Duodenal mucosa (tissue), 2 donors: ENCODE measurements around the gene ATRN.
"Not testable (repeated sequence)": the region's sequence is repeated elsewhere in the genome, so short reads cannot be mapped to it uniquely, and the experiment has no call there.

Experiments used
- H3K27ac ChIP-seq: one replicate; pipeline ENCODE4 v1.7.0; 2013; ENCODE audit warnings: low read depth, low read length
- H3K27me3 ChIP-seq, 2 donors: one replicate each; pipeline ENCODE4 v1.7.0; 2013; ENCODE audit warnings: low read length in 2 of 2, control low read depth in 1 of 2; ENCODE audit not compliant: insufficient read depth in 2 of 2, control insufficient read depth in 1 of 2
- H3K36me3 ChIP-seq, 2 donors: one replicate each; pipeline ENCODE4 v1.7.0; 2013; ENCODE audit warnings: low read length in 2 of 2, control low read depth in 1 of 2; ENCODE audit not compliant: insufficient read depth in 2 of 2, control insufficient read depth in 1 of 2
- H3K4me1 ChIP-seq, 2 donors: one replicate each; pipeline ENCODE4 v1.7.0; 2013; ENCODE audit warnings: low read length in 2 of 2, control low read depth in 1 of 2; ENCODE audit not compliant: insufficient read depth in 2 of 2, control insufficient read depth in 1 of 2
- H3K4me3 ChIP-seq, 2 donors: one replicate each; pipeline ENCODE4 v1.7.0; 2013; ENCODE audit warnings: low read length in 2 of 2, low read depth in 1 of 2
- H3K9ac ChIP-seq, 2 donors: one replicate each; pipeline ENCODE4 v1.7.0; 2013; ENCODE audit warnings: low read length in 2 of 2, low read depth in 1 of 2
- H3K9me3 ChIP-seq, 2 donors: one replicate each; pipeline ENCODE4 v1.7.0; 2013; ENCODE audit warnings: low read length in 2 of 2, control low read depth in 1 of 2; ENCODE audit not compliant: control insufficient read depth in 1 of 2

ATRN gene

GRCh38 chr20:3470627-3471396, at the start of gene ATRN:
Gene ATRN (plus strand): TSS chr20:3471018. CDS start chr20:3471108, 90 bp downstream.
- Histone ChIP-seq H3K9ac (peak within 1 kb of the TSS; percentile 72 to 75), H3K4me3 (peak within 1 kb of the TSS; percentile 80 to 88), H3K27me3 (no peaks in the 10 kb centered on the region), H3K27ac (peak within 1 kb of the TSS; percentile 68), H3K4me1 (peaks cover 24 to 32% of the 10 kb centered on the region in 2 donors), H3K36me3 (peaks cover 0 to 3% of the 10 kb centered on the region in 2 donors), H3K9me3 (no peaks in the 10 kb centered on the region)

- Histone ChIP-seq H3K4me3 (no peak overlapping the region), H3K36me3 (no peaks in the 10 kb centered on the region), H3K9me3 (no peaks in the 10 kb centered on the region), H3K9ac (no peak overlapping the region), H3K4me1 (peaks cover 5 to 6% of the 10 kb centered on the region in 2 donors), H3K27me3 (no peaks in the 10 kb centered on the region), H3K27ac (no peak overlapping the region)
These were observed 48.8 kb upstream of the ATRN start for GRCh38 chr20:3421985-3422384.

DNA sequence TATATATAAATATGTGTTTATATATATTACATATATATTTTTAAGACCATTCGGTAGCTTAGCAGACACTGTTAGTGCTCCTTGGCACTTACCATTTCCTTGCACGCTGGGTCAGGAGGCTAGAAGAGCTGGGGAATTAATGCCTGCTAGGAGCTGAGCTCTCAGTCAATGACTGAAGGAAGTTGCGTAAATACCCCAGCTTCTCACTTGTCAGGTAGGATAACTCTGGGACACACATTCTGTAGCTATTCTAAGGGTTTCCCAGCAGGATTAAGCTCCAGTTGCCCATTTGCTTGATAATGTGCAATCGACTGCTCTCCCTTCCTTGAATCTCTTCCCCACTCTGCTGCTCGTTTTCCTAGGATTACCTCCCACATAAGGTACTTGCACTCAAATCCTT, 47.7 kb upstream of the ATRN start:
- no peak overlapping the region for H3K27ac ChIP-seq
- no peak overlapping the region for H3K4me3 ChIP-seq
- H3K36me3 ChIP-seq: no peaks in the 10 kb centered on the region
- no peaks in the 10 kb centered on the region for H3K9me3 ChIP-seq
- H3K9ac ChIP-seq: no peak overlapping the region
- peaks cover 5 to 6% of the 10 kb centered on the region in 2 donors for H3K4me1 ChIP-seq
- H3K27me3 ChIP-seq: no peaks in the 10 kb centered on the region

DNA sequence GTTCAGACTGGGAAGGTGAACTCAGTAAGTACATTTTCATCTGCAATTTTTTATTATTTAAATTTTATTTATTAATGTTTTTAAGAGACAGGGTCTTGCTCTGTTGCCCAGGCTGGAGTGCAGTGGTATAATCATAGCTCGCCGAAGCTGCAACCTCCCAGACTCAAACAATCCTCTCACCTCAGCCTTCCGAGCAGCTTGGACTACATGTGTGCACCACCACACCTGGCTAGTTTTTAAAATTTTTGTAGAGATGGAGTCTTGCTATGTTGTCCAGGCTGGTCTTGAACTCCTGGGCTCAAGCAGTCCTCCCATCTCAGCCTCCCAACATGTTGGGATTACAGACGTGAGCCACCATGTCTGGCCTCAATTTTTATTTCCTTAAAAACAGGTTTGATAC, 44.1 kb upstream of the ATRN start:
- H3K4me3 ChIP-seq, H3K9ac ChIP-seq, H3K4me1 ChIP-seq, H3K36me3 ChIP-seq, H3K9me3 ChIP-seq, H3K27me3 ChIP-seq, H3K27ac ChIP-seq: not testable (repeated sequence)

DNA sequence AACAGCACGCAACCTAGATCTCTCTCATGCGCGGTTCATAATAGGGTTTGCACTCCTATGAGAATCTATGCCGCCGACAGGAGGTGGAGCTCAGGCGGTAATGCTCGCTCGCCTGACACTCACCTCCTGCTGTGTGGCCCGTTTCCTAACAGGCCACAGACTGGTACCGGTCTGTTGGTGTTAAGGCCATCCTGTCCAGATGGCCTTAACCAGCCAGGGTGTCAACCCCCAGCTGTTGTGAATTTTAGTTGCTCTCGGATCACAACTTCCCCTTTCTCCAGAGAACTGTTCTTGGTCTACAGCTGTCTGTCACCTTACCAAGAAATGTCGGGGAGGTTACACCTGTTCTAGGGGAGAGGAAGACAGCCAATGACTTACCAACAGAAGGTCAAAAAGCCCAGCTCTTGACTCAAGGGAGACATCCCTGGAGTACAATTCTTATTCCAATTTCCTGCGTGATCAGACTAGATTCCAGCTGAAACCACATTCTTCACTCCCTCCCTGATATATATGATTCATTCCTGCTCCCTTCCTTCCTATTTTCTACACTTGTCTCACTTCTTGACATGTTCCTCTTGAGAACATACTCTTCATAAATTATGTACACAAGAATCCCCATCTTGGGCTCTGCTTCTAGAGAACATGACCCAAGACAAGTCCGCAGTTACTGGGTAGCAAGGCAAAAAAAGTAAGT, 40.3 kb upstream of the ATRN start:
- Histone ChIP-seq H3K27ac (no peak overlapping the region), H3K27me3 (no peaks in the 10 kb centered on the region), H3K4me1 (peaks cover 0 to 4% of the 10 kb centered on the region in 2 donors), H3K9me3 (no peaks in the 10 kb centered on the region), H3K4me3 (no peak overlapping the region), H3K9ac (no peak overlapping the region), H3K36me3 (no peaks in the 10 kb centered on the region)

GRCh38 chr20:3431109-3431508, 39.7 kb upstream of the ATRN start:
- Histone ChIP-seq H3K4me1 (peaks cover 0 to 4% of the 10 kb centered on the region in 2 donors), H3K9me3 (no peaks in the 10 kb centered on the region), H3K4me3 (no peak overlapping the region), H3K9ac (no peak overlapping the region), H3K36me3 (no peaks in the 10 kb centered on the region), H3K27me3 (no peaks in the 10 kb centered on the region), H3K27ac (no peak overlapping the region)

- Histone ChIP-seq H3K9me3 (no peaks in the 10 kb centered on the region), H3K27ac (no peak overlapping the region), H3K36me3 (no peaks in the 10 kb centered on the region), H3K27me3 (no peaks in the 10 kb centered on the region), H3K9ac (no peak overlapping the region), H3K4me1 (peaks cover 7 to 8% of the 10 kb centered on the region in 2 donors), H3K4me3 (no peak overlapping the region)
These were observed 38.0 kb upstream of the ATRN start for GRCh38 chr20:3432844-3433243.

GRCh38 chr20:3433744-3434143, 37.1 kb upstream of the ATRN start:
- peaks cover 7 to 8% of the 10 kb centered on the region in 2 donors for H3K4me1 ChIP-seq
- no peaks in the 10 kb centered on the region for H3K27me3 ChIP-seq
- H3K27ac ChIP-seq: no peak overlapping the region
- H3K36me3 ChIP-seq: no peaks in the 10 kb centered on the region
- H3K9me3 ChIP-seq: no peaks in the 10 kb centered on the region
- H3K4me3 ChIP-seq: no peak overlapping the region
- no peak overlapping the region for H3K9ac ChIP-seq

DNA sequence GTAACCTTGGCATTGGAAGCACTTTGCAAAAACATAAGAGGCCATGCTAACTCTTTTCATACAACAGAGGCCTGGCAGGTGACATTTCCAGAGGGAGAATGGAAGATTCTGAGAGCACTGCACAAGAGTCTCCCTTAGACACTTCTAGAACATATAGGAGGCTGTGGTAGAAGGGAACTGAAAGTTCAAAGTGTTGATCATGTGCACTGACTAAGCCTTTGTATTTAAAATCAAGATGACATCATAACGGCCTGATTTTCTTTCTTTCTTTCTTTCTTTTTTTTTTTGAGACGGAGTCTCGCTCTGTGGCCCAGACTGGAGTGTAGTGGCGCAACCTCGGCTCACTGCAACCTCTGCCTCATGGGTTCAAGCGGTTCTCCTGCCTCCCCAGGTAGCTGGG, 36.6 kb upstream of the ATRN start:
- Histone ChIP-seq H3K27me3 (no peaks in the 10 kb centered on the region), H3K4me1 (peaks cover 5 to 7% of the 10 kb centered on the region in 2 donors), H3K27ac (no peak overlapping the region), H3K9ac (no peak overlapping the region), H3K4me3 (no peak overlapping the region), H3K9me3 (no peaks in the 10 kb centered on the region), H3K36me3 (no peaks in the 10 kb centered on the region)

GRCh38 chr20:3436864-3437574, 33.8 kb upstream of the ATRN start:
- H3K27ac ChIP-seq: no peak overlapping the region
- no peaks in the 10 kb centered on the region for H3K9me3 ChIP-seq
- H3K4me3 ChIP-seq: no peak overlapping the region
- no peaks in the 10 kb centered on the region for H3K36me3 ChIP-seq
- H3K9ac ChIP-seq: no peak overlapping the region
- H3K27me3 ChIP-seq: no peaks in the 10 kb centered on the region
- H3K4me1 ChIP-seq: peaks cover 4 to 7% of the 10 kb centered on the region in 2 donors
